IMR-90 (cell line): ENCODE results near the gene PCDHGA8. TPM values are rescaled to one million over a fixed set of nuclear protein-coding genes. Genes with fewer than 3 reads are reported as not detected.

Experiments
- ATAC-seq: fragments of 200-7000 bp; cut with Tn5 transposase; 2 replicates; pipeline ENCODE4 v1.9.1; 2020; ENCODE audit warnings: low read depth, mild to moderate bottlenecking, moderate library complexity
- BruUV-seq: library from RNA; stranded (reverse); fragments of 400-500 nt; replicated peaks from 2 replicates; lab custom pipeline; 2021; lab: Mats Ljungman, UMichigan
- CTCF ChIA-PET: fragments of 300-600 bp; formaldehyde crosslinking; extraction: SDS; loops from one replicate; lab custom pipeline; 2021; ENCODE audit warnings: antibody characterized with exemption; lab: Yijun Ruan, JAX
- POLR2A ChIA-PET: fragments of 300-600 bp; sonication (Branson Sonifier 250); formaldehyde crosslinking; loops from one replicate; lab custom pipeline; 2022; ENCODE audit warnings: antibody characterized with exemption; ENCODE audit not compliant: unreplicated experiment; lab: Charles Lee
- DNase-seq: peaks from one replicate; pipeline ENCODE4 v3.0.0; 2013
- H2AFZ ChIP-seq: replicated peaks from 2 replicates; pipeline ENCODE3; 2013; ENCODE audit warnings: low read length, mild to moderate bottlenecking; ENCODE audit not compliant: poor library complexity
- H2AK5ac ChIP-seq: 2 replicates; pipeline ENCODE4 v1.6.1; 2013; ENCODE audit warnings: low read depth, low read length, inconsistent platforms
- H2AK9ac ChIP-seq: replicated peaks from 2 replicates; pipeline ENCODE3; 2013; ENCODE audit warnings: mild to moderate bottlenecking, low read depth, low read length, moderate library complexity; ENCODE audit not compliant: poor library complexity
- H2BK120ac ChIP-seq: 2 replicates; pipeline ENCODE4 v1.6.1; 2013; ENCODE audit warnings: low read depth, low read length, inconsistent platforms
- H2BK15ac ChIP-seq: 3 replicates; pipeline ENCODE4 v1.6.1; 2013; ENCODE audit warnings: low read depth, low read length, inconsistent platforms
- H2BK20ac ChIP-seq: 2 replicates; pipeline ENCODE4 v1.6.1; 2013; ENCODE audit warnings: low read depth, mild to moderate bottlenecking, inconsistent platforms, low read length, moderate library complexity
- H2BK5ac ChIP-seq: 2 replicates; pipeline ENCODE4 v1.6.1; 2013; ENCODE audit warnings: mild to moderate bottlenecking, low read depth, low read length, inconsistent platforms; ENCODE audit not compliant: poor library complexity, severe bottlenecking
- H3K14ac ChIP-seq: replicated peaks from 2 replicates; pipeline ENCODE4 v1.6.1; 2013; ENCODE audit warnings: low read depth, low read length, inconsistent platforms
- H3K18ac ChIP-seq: 2 replicates; pipeline ENCODE4 v1.6.1; 2013; ENCODE audit warnings: low read depth, low read length, control low read depth
- H3K23ac ChIP-seq: 2 replicates; pipeline ENCODE4 v1.6.1; 2013; ENCODE audit warnings: low read depth, low read length, inconsistent platforms
- H3K27ac ChIP-seq: 2 replicates; pipeline ENCODE4 v1.5.1; 2013; ENCODE audit warnings: mild to moderate bottlenecking, control low read depth, low read length; ENCODE audit not compliant: insufficient read depth
- H3K27me3 ChIP-seq: 2 replicates; pipeline ENCODE4 v1.6.1; 2013; ENCODE audit warnings: low read length; ENCODE audit not compliant: control insufficient read depth, insufficient read depth
- H3K36me3 ChIP-seq: 2 replicates; pipeline ENCODE4 v1.6.1; 2013; ENCODE audit warnings: low read length, mixed read lengths; ENCODE audit not compliant: control insufficient read depth, insufficient read depth
- H3K4ac ChIP-seq: 2 replicates; pipeline ENCODE4 v1.6.1; 2013; ENCODE audit warnings: low read depth, low read length, inconsistent platforms
- H3K4me1 ChIP-seq: 2 replicates; pipeline ENCODE4 v1.6.1; 2013; ENCODE audit warnings: low read length, mixed read lengths; ENCODE audit not compliant: control insufficient read depth, insufficient read depth
- H3K4me2 ChIP-seq: 2 replicates; pipeline ENCODE4 v1.6.1; 2013; ENCODE audit warnings: low read depth, mild to moderate bottlenecking, control low read depth, low read length, moderate library complexity
- H3K4me3 ChIP-seq: 2 replicates; pipeline ENCODE4 v1.5.1; 2013; ENCODE audit warnings: low read depth, mild to moderate bottlenecking, control low read depth, low read length, moderate library complexity; ENCODE audit not compliant: insufficient read depth
- H3K56ac ChIP-seq: 2 replicates; pipeline ENCODE4 v1.6.1; 2013; ENCODE audit warnings: low read length, inconsistent platforms; ENCODE audit not compliant: insufficient read depth; ENCODE audit errors: extremely low read depth
- H3K79me1 ChIP-seq, 2 experiments: 2 replicates each; pipeline ENCODE4 v1.6.1; 2013; ENCODE audit warnings: low read length in 2 of 2, inconsistent platforms in 1 of 2, low read depth in 1 of 2
- H3K9ac ChIP-seq: 2 replicates; pipeline ENCODE4 v1.6.1; 2013; ENCODE audit warnings: low read depth, low read length, control low read depth
- H3K9me1 ChIP-seq: 2 replicates; pipeline ENCODE4 v1.6.1; 2013; ENCODE audit warnings: low read length, inconsistent platforms; ENCODE audit not compliant: insufficient read depth
- H3K9me3 ChIP-seq: 2 replicates; pipeline ENCODE4 v1.6.1; 2013; ENCODE audit warnings: low read length; ENCODE audit not compliant: control insufficient read depth, insufficient read depth
- H4K20me1 ChIP-seq: 2 replicates; pipeline ENCODE4 v1.6.1; 2013; ENCODE audit warnings: low read length, inconsistent platforms; ENCODE audit not compliant: insufficient read depth
- H4K5ac ChIP-seq: 2 replicates; pipeline ENCODE4 v1.6.1; 2013; ENCODE audit warnings: mild to moderate bottlenecking, low read depth, low read length, control low read depth
- H4K8ac ChIP-seq, 2 experiments: 2 replicates each; pipeline ENCODE4 v1.6.1; 2013; ENCODE audit warnings: low read depth in 2 of 2, low read length in 2 of 2, control low read depth in 1 of 2, inconsistent platforms in 1 of 2
- H4K91ac ChIP-seq: 2 replicates; pipeline ENCODE4 v1.6.1; 2013; ENCODE audit warnings: low read depth, low read length, inconsistent platforms; ENCODE audit not compliant: insufficient read depth
- BHLHE40 ChIP-seq: fragments of 150-350 bp; IDR thresholded peaks from 2 replicates; pipeline ENCODE4 v1.6.1; 2016; ENCODE audit warnings: mild to moderate bottlenecking, low read depth, low read length
- CHD1 ChIP-seq: IDR thresholded peaks from 2 replicates; pipeline ENCODE4 v1.6.1; 2012; ENCODE audit warnings: low read depth, low read length, improper control_type of control experiment
- FOS ChIP-seq: fragments of 150-350 bp; IDR thresholded peaks from 2 replicates; pipeline ENCODE4 v1.6.1; 2016; ENCODE audit warnings: low read depth, low read length
- MAFK ChIP-seq: IDR thresholded peaks from 2 replicates; pipeline ENCODE4 v1.6.1; 2012; ENCODE audit warnings: low read depth, low read length, improper control_type of control experiment
- NFE2L2 ChIP-seq: fragments of 150-350 bp; IDR thresholded peaks from 2 replicates; pipeline ENCODE4 v1.6.1; 2016; ENCODE audit warnings: low read depth, mild to moderate bottlenecking, low read length
- POLR2A ChIP-seq: IDR thresholded peaks from 2 replicates; pipeline ENCODE4 v1.6.1; 2012; ENCODE audit warnings: mild to moderate bottlenecking, low read depth, low read length
- WGBS, 2 experiments: methylation state at CpG; one replicate each; pipeline versions ENCODE4 v1.1.5 to v1.1.7; 2013; ENCODE audit warnings: missing lambda C conversion rate in 2 of 2; ENCODE audit not compliant: insufficient read length in 1 of 2; ENCODE audit errors: extremely low coverage in 2 of 2; 5-methylcytosine and 5-hydroxymethylcytosine counted together
- dilution Hi-C: fragments of 300-500 bp; cut with HindIII; formaldehyde crosslinking; loops from one replicate; pipeline ENCODE4 v1.14.3; 2018; ENCODE audit warnings: low sequenced_read_pairs; ENCODE audit not compliant: unreplicated experiment
- in situ Hi-C: fragments of 300-500 bp; cut with MboI; formaldehyde crosslinking; loops from 3 replicates; pipeline ENCODE4 v1.14.3; 2019; ENCODE audit warnings: low sequenced_read_pairs, inconsistent platforms, mixed read lengths
- intact Hi-C: fragments of 100-400 bp; cut with micrococcal nuclease; formaldehyde crosslinking; loops from 2 replicates; pipeline ENCODE4 v1.10.0; 2022
- polyA plus RNA-seq, 3 experiments: library from polyadenylated mRNA; depleted of rRNA; stranded (reverse); fragments of >200 nt; gene quantifications; 2 replicates each; pipeline ENCODE4 v1.2.3, GENCODE V29; 2012; ENCODE audit warnings: low replicate concordance in 1 of 3
- total RNA-seq: library from RNA; depleted of rRNA; stranded (reverse); fragments of >200 nt; gene quantifications from 2 replicates; pipeline ENCODE4 v1.2.3, GENCODE V29; 2012

PCDHGA8 gene
- total and polyA plus RNA-seq, 2 of the 4 experiments (the other 2 are of a cell fraction), result 0.89 to 2.0 TPM

DNA sequence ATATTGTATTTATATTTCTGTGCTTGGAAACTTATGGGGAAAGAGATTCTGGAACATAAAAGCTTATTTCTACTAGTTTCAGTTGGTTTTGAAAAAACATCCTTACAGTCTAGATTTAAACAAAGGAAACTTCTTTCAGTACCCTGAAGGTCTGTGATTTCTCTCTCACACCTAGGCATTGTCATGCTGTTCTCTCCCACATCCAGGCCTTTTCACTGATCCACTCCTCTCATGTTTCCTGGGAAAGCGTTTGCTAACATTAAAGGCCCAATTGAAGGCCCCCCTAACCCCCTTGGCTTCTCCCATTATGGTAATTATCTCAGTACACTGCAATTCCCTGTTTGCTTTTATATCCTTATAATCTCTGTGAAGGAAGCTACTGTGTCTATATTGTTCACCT, 49.7 kb upstream of the PCDHGA8 start:
- H2AFZ ChIP-seq, result no peak overlapping the region
- H3K4me3 ChIP-seq, result no peak overlapping the region
- dilution Hi-C loops, result no loop called here
- CTCF ChIA-PET, result interaction anchor here (1.0 kb wide), 1 partner anchor 225 kb away, joined by 4 read pairs; no protein-coding TSS in a partner anchor
- H4K20me1 ChIP-seq, result no peaks in the 10 kb centered on the region
- H3K4me2 ChIP-seq, result peak overlapping the region; percentile 32; the same call in 1 of the 2 replicates
- no peak for DNase-seq
- H4K5ac ChIP-seq, result no peak overlapping the region
- in situ Hi-C loops, result no loop called here
- H3K9me3 ChIP-seq, result peaks cover 49% of the 10 kb centered on the region
- no peak overlapping the region for H3K14ac ChIP-seq
- no TSS peak for BruUV-seq
- no peak overlapping the region for H3K9ac ChIP-seq
- POLR2A ChIA-PET, result interaction anchor here (0.6 kb wide), 1 partner anchor 653 kb away, joined by 4 read pairs; no protein-coding TSS in a partner anchor
- no peaks in the 10 kb centered on the region for H3K4me1 ChIP-seq
- no peak overlapping the region for H3K23ac ChIP-seq
- H3K9me1 ChIP-seq, result no peaks in the 10 kb centered on the region
- no peak overlapping the region for H3K56ac ChIP-seq
- no peak overlapping the region for H4K91ac ChIP-seq
- no peaks in the 10 kb centered on the region; the same call in 1 of the 2 replicates for H3K27me3 ChIP-seq
- intact Hi-C loops, result no loop called here
- H3K79me1 ChIP-seq, result no peaks in the 10 kb centered on the region
- TF ChIP-seq NFE2L2, result no peak
- no peak for TF ChIP-seq CHD1
- no peak for TF ChIP-seq BHLHE40
- no peak for TF ChIP-seq POLR2A
- no peak for TF ChIP-seq FOS
- no peak for TF ChIP-seq MAFK
- ATAC-seq, result no peak
- H2BK15ac ChIP-seq, result no peak overlapping the region
- H2AK9ac ChIP-seq, result no peak overlapping the region
- H2BK120ac ChIP-seq, result no peak overlapping the region
- H3K27ac ChIP-seq, result no peak overlapping the region
- H4K8ac ChIP-seq, result no peak overlapping the region
- no peak overlapping the region for H2BK20ac ChIP-seq
- WGBS, 2 experiments, result no CpG with 5 or more reads among the region's 1 CpG
- H3K36me3 ChIP-seq, result peaks cover 4% of the 10 kb centered on the region; the same call in 1 of the 2 replicates
- no peak overlapping the region for H2BK5ac ChIP-seq
- H3K18ac ChIP-seq, result no peak overlapping the region
- no peak overlapping the region for H3K4ac ChIP-seq
- H2AK5ac ChIP-seq, result no peak overlapping the region
